Measurements from ENCODE around the gene ARCN1. TPM values are rescaled to one million over a fixed set of nuclear protein-coding genes. Genes with fewer than 3 reads are reported as not detected.

ARCN1 gene
- total RNA-seq, 1 experiment from 2014 or later = 34.4 TPM

GRCh38 chr11:118636569-118637290 is 64.5 kb downstream of the ARCN1 start:
- Histone ChIP-seq H3K9ac (ENCODE audit: low read length) (no peak overlapping the region), H3K27me3 (ENCODE audit: low read length) (no peaks in the 10 kb centered on the region), H3K9me3 (ENCODE audit: low read length) (no peaks in the 10 kb centered on the region), H3K9me2 (replicated peaks; ENCODE audit: insufficient read depth, low read length) (no peaks in the 10 kb centered on the region), H2AFZ (ENCODE audit: low read length) (no peak overlapping the region), H3K27ac (ENCODE audit: low read length) (no peak overlapping the region), H3K4me1 (ENCODE audit: low read length) (no peaks in the 10 kb centered on the region), H3K36me3 (ENCODE audit: insufficient read depth, low read length) (no peaks in the 10 kb centered on the region), H3K4me3 (ENCODE audit: low read length) (no peak overlapping the region), H3K79me2 (ENCODE audit: low read length) (no peaks in the 10 kb centered on the region), H3K4me2 (ENCODE audit: low read depth, low read length, poor library complexity, severe bottlenecking) (no peak overlapping the region), H4K20me1 (ENCODE audit: insufficient read depth, low read depth, low read length) (no peaks in the 10 kb centered on the region)
- DNase-seq = no peak

- Histone ChIP-seq H3K79me2 (ENCODE audit: low read length) (no peaks in the 10 kb centered on the region), H3K4me3 (ENCODE audit: low read length) (no peak overlapping the region), H3K9me3 (ENCODE audit: low read length) (no peaks in the 10 kb centered on the region), H2AFZ (ENCODE audit: low read length) (no peak overlapping the region), H4K20me1 (ENCODE audit: insufficient read depth, low read depth, low read length) (no peaks in the 10 kb centered on the region), H3K9ac (ENCODE audit: low read length) (no peak overlapping the region), H3K9me2 (replicated peaks; ENCODE audit: insufficient read depth, low read length) (no peaks in the 10 kb centered on the region), H3K27ac (ENCODE audit: low read length) (no peak overlapping the region), H3K4me2 (ENCODE audit: low read depth, low read length, poor library complexity, severe bottlenecking) (no peak overlapping the region), H3K27me3 (ENCODE audit: low read length) (no peaks in the 10 kb centered on the region), H3K4me1 (ENCODE audit: low read length) (no peaks in the 10 kb centered on the region), H3K36me3 (ENCODE audit: insufficient read depth, low read length) (no peaks in the 10 kb centered on the region)
- no peak for DNase-seq
These were observed 66.5 kb downstream of the ARCN1 start for GRCh38 chr11:118638726-118639125.

GRCh38 chr11:118639899-118640298 is 67.7 kb downstream of the ARCN1 start:
- Histone ChIP-seq H3K4me3 (ENCODE audit: low read length) (no peak overlapping the region), H3K36me3 (ENCODE audit: insufficient read depth, low read length) (no peaks in the 10 kb centered on the region), H3K9me3 (ENCODE audit: low read length) (no peaks in the 10 kb centered on the region), H3K4me1 (ENCODE audit: low read length) (no peaks in the 10 kb centered on the region), H3K9me2 (replicated peaks; ENCODE audit: insufficient read depth, low read length) (no peaks in the 10 kb centered on the region), H3K4me2 (ENCODE audit: low read depth, low read length, poor library complexity, severe bottlenecking) (no peak overlapping the region), H2AFZ (ENCODE audit: low read length) (no peak overlapping the region), H3K27ac (ENCODE audit: low read length) (no peak overlapping the region), H3K9ac (ENCODE audit: low read length) (no peak overlapping the region), H3K79me2 (ENCODE audit: low read length) (no peaks in the 10 kb centered on the region), H3K27me3 (ENCODE audit: low read length) (no peaks in the 10 kb centered on the region), H4K20me1 (ENCODE audit: insufficient read depth, low read depth, low read length) (no peaks in the 10 kb centered on the region)
- DNase-seq = no peak

- Histone ChIP-seq H2AFZ (ENCODE audit: low read length) (no peak overlapping the region), H3K27me3 (ENCODE audit: low read length) (no peaks in the 10 kb centered on the region), H4K20me1 (ENCODE audit: insufficient read depth, low read depth, low read length) (no peaks in the 10 kb centered on the region), H3K9ac (ENCODE audit: low read length) (no peak overlapping the region), H3K4me2 (ENCODE audit: low read depth, low read length, poor library complexity, severe bottlenecking) (no peak overlapping the region), H3K27ac (ENCODE audit: low read length) (no peak overlapping the region), H3K4me1 (ENCODE audit: low read length) (no peaks in the 10 kb centered on the region), H3K36me3 (ENCODE audit: insufficient read depth, low read length) (no peaks in the 10 kb centered on the region), H3K9me2 (replicated peaks; ENCODE audit: insufficient read depth, low read length) (no peaks in the 10 kb centered on the region), H3K9me3 (ENCODE audit: low read length) (no peaks in the 10 kb centered on the region), H3K4me3 (ENCODE audit: low read length) (no peak overlapping the region), H3K79me2 (ENCODE audit: low read length) (no peaks in the 10 kb centered on the region)
- DNase-seq = no peak
These were observed 68.3 kb downstream of the ARCN1 start for GRCh38 chr11:118640332-118641154.

- H3K79me2 ChIP-seq (ENCODE audit: low read length) = no peaks in the 10 kb centered on the region
- no peaks in the 10 kb centered on the region for H3K4me1 ChIP-seq (ENCODE audit: low read length)
- DNase-seq = no peak
- H3K4me3 ChIP-seq (ENCODE audit: low read length) = no peak overlapping the region
- H3K36me3 ChIP-seq (ENCODE audit: insufficient read depth, low read length) = no peaks in the 10 kb centered on the region
- no peak overlapping the region for H3K4me2 ChIP-seq (ENCODE audit: low read depth, low read length, poor library complexity, severe bottlenecking)
- no peaks in the 10 kb centered on the region for H4K20me1 ChIP-seq (ENCODE audit: insufficient read depth, low read depth, low read length)
- H2AFZ ChIP-seq (ENCODE audit: low read length) = no peak overlapping the region
- H3K27me3 ChIP-seq (ENCODE audit: low read length) = no peaks in the 10 kb centered on the region
- H3K9me2 ChIP-seq (replicated peaks; ENCODE audit: insufficient read depth, low read length) = no peaks in the 10 kb centered on the region
- no peaks in the 10 kb centered on the region for H3K9me3 ChIP-seq (ENCODE audit: low read length)
- H3K27ac ChIP-seq (ENCODE audit: low read length) = no peak overlapping the region
- no peak overlapping the region for H3K9ac ChIP-seq (ENCODE audit: low read length)
These were observed 69.3 kb downstream of the ARCN1 start for GRCh38 chr11:118641397-118642019.

GRCh38 chr11:118643142-118643994 is 71.2 kb downstream of the ARCN1 start:
- H4K20me1 ChIP-seq (ENCODE audit: insufficient read depth, low read depth, low read length) = no peaks in the 10 kb centered on the region
- no peaks in the 10 kb centered on the region for H3K9me2 ChIP-seq (replicated peaks; ENCODE audit: insufficient read depth, low read length)
- no peaks in the 10 kb centered on the region for H3K4me1 ChIP-seq (ENCODE audit: low read length)
- no peak overlapping the region for H3K4me2 ChIP-seq (ENCODE audit: low read depth, low read length, poor library complexity, severe bottlenecking)
- no peaks in the 10 kb centered on the region for H3K79me2 ChIP-seq (ENCODE audit: low read length)
- no peak overlapping the region for H3K9ac ChIP-seq (ENCODE audit: low read length)
- DNase-seq = no peak
- H3K27me3 ChIP-seq (ENCODE audit: low read length) = no peaks in the 10 kb centered on the region
- no peak overlapping the region for H2AFZ ChIP-seq (ENCODE audit: low read length)
- H3K36me3 ChIP-seq (ENCODE audit: insufficient read depth, low read length) = no peaks in the 10 kb centered on the region
- H3K4me3 ChIP-seq (ENCODE audit: low read length) = no peak overlapping the region
- H3K27ac ChIP-seq (ENCODE audit: low read length) = no peak overlapping the region
- H3K9me3 ChIP-seq (ENCODE audit: low read length) = no peaks in the 10 kb centered on the region

- Histone ChIP-seq H4K20me1 (ENCODE audit: insufficient read depth, low read depth, low read length) (no peaks in the 10 kb centered on the region), H3K27me3 (ENCODE audit: low read length) (no peaks in the 10 kb centered on the region), H3K4me1 (ENCODE audit: low read length) (no peaks in the 10 kb centered on the region)
These were observed 71.8 kb downstream of the ARCN1 start for GRCh38 chr11:118643995-118644345.

More at GRCh38 chr11:118643995-118644345, 71.8 kb downstream of the ARCN1 start:
- no peak overlapping the region for H3K27ac ChIP-seq (ENCODE audit: low read length)
- no peaks in the 10 kb centered on the region for H3K79me2 ChIP-seq (ENCODE audit: low read length)
- DNase-seq = no peak
- no peaks in the 10 kb centered on the region for H3K9me3 ChIP-seq (ENCODE audit: low read length)
- H3K4me3 ChIP-seq (ENCODE audit: low read length) = no peak overlapping the region
- no peaks in the 10 kb centered on the region for H3K36me3 ChIP-seq (ENCODE audit: insufficient read depth, low read length)
- H3K4me2 ChIP-seq (ENCODE audit: low read depth, low read length, poor library complexity, severe bottlenecking) = no peak overlapping the region
- H3K9ac ChIP-seq (ENCODE audit: low read length) = no peak overlapping the region
- no peak overlapping the region for H2AFZ ChIP-seq (ENCODE audit: low read length)
- H3K9me2 ChIP-seq (replicated peaks; ENCODE audit: insufficient read depth, low read length) = no peaks in the 10 kb centered on the region
